VCaP (cell line): Measurements from ENCODE around the gene TBC1D10A.

Experiments
- H3K27ac ChIP-seq: fragments of 450-650 bp; 2 replicates; pipeline ENCODE4 v1.5.1; 2017
- TF ChIP-seq, protein P1 (sequence below): fragments of 450-650 bp; conservative IDR thresholded peaks from 2 replicates; pipeline ENCODE4 v1.5.1; 2017; ENCODE audit warnings: mild to moderate bottlenecking, moderate library complexity

The TBC1D10A gene

DNA sequence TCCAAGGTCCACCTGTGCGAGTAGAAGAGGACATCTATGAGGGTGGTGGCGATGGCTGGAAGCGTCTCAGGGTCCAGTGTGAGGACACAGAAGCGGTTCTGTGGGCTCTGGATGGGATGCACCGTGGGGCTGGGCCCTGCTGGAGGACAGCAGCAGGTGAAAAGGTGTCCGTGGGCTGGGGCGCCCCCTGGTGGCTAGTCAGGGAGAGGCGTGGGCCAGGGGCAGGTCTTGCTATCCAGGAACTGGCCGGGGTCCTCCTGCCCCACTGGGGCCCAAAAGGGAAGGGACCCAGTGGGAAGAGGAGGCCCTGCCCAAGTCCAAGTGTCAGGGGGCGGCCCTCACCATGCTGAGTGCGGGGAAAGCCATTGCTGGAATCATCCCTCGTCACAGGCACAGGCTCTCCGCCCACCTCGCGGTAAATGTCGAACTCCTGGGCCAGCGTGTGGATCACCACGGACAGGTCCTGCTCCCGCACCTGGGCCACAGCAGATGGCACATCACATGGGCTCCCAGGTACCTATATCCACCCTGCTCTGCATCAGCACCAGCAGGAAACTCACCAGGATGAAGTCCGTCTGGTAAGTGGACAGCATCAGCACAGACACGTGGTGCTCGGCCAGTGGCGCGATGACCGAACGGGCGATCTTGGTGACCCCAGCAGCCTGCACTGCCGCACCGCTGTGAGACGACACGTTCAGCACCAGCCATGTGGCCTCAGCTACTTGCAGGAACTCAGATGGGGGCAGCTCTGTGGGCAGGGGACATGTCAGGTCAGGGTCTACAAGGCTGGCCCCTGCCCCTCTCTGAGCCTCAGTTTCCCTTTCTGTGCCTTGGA lies 39.7 kb downstream of the TBC1D10A start:
- H3K27ac ChIP-seq: peak overlapping the region; percentile 78; the same call in 1 of the 2 replicates
- TF ChIP-seq, protein P1, sequence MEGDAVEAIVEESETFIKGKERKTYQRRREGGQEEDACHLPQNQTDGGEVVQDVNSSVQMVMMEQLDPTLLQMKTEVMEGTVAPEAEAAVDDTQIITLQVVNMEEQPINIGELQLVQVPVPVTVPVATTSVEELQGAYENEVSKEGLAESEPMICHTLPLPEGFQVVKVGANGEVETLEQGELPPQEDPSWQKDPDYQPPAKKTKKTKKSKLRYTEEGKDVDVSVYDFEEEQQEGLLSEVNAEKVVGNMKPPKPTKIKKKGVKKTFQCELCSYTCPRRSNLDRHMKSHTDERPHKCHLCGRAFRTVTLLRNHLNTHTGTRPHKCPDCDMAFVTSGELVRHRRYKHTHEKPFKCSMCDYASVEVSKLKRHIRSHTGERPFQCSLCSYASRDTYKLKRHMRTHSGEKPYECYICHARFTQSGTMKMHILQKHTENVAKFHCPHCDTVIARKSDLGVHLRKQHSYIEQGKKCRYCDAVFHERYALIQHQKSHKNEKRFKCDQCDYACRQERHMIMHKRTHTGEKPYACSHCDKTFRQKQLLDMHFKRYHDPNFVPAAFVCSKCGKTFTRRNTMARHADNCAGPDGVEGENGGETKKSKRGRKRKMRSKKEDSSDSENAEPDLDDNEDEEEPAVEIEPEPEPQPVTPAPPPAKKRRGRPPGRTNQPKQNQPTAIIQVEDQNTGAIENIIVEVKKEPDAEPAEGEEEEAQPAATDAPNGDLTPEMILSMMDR: peak; percentile 91

DNA sequence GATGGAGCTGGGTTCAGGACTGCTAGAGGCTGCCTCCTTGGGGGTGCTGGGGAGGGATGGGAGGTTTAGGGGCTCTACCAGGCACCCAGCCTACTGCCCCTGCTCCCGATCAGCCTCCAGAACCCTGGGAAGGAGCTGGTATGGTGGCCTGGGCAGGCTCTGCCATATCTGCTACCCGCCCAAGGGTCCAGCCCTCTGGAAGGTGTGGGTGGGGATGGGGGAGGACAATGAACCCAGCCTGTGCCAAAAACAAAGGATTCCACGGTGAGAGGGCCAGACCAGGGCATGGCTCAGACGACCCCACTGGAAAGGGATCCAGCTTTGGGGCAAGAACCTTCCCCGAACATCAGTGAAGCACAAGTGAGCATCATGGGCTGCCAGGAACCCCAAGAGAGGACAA lies 40.4 kb downstream of the TBC1D10A start:
- TF ChIP-seq, protein P1: no peak
- H3K27ac ChIP-seq: no peak overlapping the region

DNA sequence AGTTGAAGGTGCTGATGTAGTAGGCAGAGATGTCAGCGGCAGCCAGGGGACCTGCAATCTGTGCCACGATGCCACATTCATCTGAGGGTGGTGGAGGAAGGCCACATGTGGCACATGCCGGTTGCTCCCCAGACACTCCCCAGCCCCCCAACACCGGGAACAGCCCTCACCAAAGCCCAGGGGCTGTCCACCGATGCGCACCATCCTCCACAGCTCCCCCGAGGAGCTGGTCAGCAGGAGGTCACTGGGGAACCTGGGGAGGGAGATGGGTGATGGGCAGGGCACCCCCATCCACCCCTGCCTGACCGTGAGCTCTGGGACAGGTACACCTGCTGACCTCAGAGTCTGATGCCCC lies 40.9 kb downstream of the TBC1D10A start:
- TF ChIP-seq, protein P1: no peak
- no peak overlapping the region for H3K27ac ChIP-seq

DNA sequence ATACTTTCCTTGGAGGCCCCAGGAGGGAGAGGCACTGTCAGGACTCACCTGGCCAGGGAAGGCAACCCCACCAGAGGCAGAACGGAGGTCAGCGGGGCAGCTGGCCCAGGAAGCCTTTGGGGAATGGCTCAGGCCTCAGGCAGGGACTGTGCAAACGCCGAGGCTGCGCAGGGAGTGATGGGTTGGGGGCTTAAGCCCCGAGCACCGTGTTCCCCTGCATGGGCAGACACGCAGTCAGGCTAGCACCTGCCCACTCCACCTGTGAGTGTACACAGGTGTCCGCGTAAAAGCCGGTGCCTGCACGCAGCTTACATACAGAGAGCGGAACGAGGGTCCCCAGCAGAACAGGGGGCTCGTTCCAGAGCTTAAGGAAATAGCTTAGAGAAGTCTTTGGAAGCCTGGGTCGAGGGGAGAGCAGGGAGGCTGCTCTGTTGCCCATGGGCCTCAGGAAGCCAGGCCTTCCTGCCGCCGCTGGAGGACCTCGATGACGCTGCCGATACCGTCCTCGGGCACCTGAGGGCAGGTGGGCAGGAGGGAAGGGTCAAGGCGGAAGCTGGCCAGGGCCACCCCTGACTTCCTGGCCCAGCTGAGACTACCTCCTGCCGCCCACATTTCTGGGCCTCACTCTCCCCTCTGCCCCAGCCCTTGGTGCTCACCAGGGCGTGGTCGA lies 41.4 kb downstream of the TBC1D10A start:
- TF ChIP-seq, protein P1: no peak
- no peak overlapping the region for H3K27ac ChIP-seq

DNA sequence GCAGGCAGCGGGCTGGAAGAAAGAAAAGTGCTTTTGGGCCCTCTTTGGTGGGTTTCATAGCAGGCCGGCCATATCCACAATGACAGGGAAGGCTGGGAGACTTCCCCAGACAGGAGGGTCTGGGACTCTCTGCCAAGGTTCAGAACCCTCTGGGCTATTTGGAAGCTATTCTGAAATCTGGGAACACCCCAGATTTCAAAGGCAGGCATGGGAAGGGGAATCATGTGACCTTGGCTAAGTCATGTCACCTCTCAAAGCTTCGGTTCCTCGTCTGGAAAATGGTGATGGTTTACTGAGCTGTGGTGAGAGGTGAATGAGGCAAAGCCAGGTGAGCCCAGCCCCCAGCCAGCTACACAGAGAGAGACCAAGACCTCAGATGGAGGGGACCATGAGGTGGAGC lies 42.1 kb downstream of the TBC1D10A start:
- no peak overlapping the region for H3K27ac ChIP-seq
- TF ChIP-seq, protein P1: no peak

DNA sequence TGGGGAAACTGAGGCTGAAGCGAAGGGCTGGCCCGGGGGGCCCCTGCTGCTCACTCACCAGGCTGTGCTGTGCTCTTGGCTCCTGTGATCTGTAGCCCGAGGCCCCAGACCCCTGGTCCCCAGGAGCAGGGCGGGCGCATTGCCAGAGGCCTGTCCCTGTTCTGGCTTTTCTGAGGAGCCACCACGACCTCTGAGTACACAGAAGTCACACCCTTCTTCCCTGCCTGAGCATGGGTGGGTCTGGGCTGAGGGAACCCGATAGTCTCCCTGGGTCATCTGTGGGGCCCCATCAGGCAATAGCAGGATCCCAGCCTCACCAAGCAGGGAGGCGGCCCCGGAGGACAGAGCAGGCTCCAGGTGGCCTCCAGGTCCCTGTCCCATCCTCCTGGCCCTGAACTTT lies 42.6 kb downstream of the TBC1D10A start:
- TF ChIP-seq, protein P1: no peak
- no peak overlapping the region for H3K27ac ChIP-seq

DNA sequence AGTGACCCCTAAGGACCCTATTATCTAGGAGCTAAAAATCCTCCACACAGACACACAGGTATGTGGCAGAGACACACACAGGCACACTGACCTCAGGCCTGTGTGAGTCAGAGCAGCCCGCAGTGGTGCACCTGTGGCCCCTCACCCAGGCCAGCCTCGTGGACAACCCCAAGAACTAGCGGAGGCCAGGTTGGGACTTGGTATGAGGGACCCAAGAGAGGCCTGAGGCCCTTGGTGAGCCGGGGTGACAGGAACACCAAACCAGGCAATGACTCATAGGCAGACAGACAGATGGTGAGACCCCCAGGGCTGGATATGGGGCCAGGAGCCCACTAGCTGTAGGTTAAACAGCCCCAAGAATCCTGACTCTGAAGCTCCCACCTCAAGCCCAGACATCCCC lies 43.4 kb downstream of the TBC1D10A start:
- H3K27ac ChIP-seq: no peak overlapping the region
- TF ChIP-seq, protein P1: no peak
